Stimulated activated CD4-positive, alpha-beta T cell treated with anti-CD3 and anti-CD28 coated beads, Interleukin-12 subunit alpha, Interleukin-12 subunit beta, amount 100 ng/mL, for 24 hours (primary cell): ENCODE measurements around the gene IL17RD.

Experiments
- DNase-seq, 2 experiments: peaks; one replicate each; pipeline ENCODE4 v3.0.0-alpha.2; 2020; ENCODE audit warnings: low read depth in 2 of 2

The IL17RD gene

GRCh38 chr3:57158813-57159738 is 6.1 kb downstream of the IL17RD start:
- DNase-seq, result no peak

DNA sequence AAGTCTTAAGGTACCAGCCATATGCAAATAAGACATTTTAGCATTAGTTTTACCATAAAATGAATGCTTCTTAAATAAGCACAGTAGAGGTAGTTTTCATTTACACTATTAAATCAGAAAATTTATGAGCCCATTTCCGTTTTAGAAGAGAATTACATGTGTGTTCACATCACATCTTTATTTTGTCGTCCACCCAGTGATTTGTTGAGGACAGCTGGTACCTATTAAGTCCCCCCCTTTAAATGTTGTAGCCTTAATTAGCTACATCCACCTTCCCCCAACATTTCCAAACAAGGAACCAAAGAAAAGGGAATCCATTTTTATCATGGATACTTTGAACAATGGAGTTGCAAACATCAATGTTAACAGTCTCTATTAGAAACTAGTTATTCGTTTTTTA is 6.8 kb downstream of the IL17RD start:
- DNase-seq, result no peak

DNA sequence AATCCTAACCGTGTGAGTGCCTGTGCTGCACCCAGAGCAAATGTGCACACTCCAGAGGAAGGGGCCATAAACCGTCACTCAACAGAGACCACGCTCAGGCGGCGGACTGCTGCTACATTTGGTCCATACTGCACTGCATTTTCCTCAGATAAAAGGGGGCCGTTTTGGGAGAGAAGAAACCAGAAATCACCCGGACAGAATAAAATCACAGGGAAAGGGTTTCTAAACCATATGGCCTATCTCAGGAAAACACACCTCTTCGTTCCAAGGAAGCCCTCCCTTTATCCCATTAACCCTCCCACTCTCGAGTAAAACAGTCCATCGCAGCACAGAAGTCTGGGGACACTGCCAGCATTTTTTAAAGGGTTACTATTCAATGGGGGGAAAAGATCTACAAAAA is 7.6 kb downstream of the IL17RD start:
- no peak for DNase-seq

DNA sequence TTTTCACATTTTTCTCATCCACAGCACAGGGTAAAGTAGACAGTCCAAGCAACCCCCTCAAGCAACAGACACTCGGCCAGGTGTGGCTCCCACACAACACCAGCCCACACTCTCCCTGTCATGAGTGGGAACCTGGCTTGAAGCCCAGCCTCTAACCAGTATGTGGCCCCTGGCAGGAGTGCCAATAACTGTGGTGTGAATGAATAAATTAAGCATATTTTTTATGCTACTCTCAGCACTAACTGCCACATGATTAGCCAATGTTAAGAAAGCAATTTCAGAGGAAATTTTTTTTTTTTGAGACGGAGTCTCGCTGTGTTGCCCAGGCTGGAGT is 9.9 kb downstream of the IL17RD start:
- DNase-seq, result no peak

GRCh38 chr3:57154470-57155309 is 10.5 kb downstream of the IL17RD start:
- no peak for DNase-seq

DNA sequence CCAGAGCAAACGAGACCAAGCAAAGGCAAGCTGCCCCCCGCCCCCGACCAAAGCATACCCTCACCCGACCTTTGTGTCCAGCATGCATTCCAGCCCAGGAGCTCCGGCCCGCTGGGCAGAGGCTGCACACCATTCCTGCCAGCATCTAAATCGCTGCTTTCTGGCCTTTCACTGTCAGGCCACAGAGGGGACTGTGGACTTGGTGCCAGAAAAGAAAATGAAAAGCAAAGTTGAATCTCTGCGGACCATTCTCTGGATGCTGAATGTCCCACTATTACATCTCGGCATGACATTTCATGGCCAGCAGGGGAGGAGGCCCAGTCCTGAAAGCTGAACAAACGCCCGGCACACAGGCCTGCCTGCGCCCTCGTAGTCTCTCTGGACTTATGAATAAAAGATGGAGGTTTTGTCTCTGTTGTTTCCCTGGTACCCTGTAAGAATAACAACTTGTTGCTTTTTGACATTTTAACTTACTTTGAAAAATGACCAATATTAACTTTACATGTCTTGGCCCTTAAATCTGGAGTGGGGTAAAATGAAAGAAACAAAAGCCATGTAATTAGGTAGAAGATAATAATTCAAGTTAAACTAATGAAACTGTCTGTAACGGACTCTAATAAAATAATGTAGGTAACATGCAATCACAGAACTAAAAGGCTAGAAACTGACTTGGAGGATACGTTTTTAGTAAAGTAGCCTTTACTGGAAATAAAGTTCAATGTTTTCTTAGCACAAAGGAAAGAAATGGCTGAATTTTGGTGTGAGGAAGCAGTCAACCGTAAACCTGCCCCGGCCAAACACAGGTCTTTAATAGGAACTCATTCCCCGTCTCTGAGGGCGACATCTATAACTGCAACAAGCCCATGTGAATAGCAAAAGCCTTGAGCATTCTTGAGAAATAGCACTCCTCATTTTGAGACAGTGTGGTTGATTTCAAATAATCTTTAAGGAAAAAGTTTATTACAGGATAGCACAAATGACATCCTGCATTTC is 12.7 kb downstream of the IL17RD start:
- DNase-seq, result no peak

DNA sequence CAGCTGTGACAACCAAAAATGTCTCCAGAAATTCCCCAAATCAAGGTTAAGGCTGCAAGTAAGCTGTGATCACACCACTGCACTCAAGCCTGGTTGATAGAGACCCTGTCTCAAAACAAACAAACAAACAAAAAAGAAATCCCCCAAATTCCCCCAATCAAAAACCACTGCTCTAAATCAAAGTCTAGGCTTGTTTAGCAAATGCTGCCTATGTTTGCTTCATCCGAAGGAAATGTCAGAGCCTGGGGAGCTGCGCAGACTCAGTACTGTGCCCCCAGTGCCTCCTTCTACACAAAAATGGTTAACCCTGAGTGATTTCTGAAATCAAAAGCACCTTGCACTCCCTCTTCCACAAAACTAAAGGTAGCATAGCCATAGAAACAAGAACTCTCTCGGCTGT is 13.4 kb downstream of the IL17RD start:
- DNase-seq, result no peak

GRCh38 chr3:57151021-57151449 is 14.1 kb downstream of the IL17RD start:
- no peak for DNase-seq

DNA sequence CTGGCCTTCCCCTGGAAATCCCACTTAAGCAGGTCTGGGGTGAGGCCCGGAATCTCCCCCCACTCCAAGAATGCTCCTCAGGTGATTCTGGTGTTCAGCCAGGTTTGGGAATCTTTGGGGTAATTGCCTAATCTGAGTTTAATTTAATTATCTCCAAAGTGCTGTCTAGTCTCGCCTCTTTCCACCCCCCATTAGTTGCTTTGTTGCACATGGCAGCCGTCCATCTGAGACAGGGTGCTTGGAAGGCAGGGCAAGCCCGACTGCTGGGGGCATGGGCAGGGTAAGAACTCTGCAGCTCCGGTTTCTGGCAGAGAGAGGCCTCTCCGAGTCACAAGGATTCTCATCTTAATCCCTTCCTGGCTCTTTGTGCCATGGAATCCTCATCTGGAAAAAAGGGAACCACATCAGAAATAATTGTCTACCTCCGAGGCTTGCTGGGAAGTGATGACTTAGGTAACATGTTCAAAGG is 15.0 kb downstream of the IL17RD start:
- DNase-seq, result no peak

DNA sequence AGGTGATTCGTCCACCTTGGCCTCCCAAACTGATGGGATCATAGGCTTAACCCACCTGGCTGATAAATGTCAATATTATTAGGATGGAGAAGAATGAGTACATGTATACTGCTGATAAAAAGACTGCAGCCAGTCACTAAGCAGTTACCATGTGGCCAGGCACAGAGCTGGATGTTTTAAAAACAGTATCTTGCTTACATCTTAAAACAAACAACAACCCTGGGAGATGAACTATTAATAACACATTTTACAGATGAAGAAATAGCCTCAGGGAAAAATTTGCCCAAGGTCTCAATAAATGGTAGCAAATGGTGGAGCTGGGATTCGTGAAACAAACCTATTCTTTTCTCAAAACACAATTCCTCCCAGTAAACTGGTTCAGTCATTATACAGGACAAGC is 18.1 kb downstream of the IL17RD start:
- DNase-seq, result no peak

DNA sequence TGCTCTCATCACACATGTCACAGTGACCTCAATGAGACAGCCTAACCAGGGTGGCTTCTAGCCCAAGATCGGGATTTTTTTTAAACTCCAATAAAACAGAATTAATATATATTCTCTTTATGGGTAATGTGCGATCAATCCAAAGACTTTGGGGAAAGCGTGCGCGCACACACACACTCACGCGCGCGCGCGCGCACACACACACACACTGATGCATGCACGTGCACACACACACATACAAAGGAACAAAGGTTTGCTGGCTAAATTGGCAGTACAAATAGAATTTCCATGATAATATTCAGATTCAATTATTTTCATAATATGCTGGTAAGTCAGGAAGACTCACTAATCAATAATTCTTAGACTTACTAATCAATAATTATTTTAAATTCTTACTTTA is 19.3 kb downstream of the IL17RD start:
- no peak for DNase-seq

DNA sequence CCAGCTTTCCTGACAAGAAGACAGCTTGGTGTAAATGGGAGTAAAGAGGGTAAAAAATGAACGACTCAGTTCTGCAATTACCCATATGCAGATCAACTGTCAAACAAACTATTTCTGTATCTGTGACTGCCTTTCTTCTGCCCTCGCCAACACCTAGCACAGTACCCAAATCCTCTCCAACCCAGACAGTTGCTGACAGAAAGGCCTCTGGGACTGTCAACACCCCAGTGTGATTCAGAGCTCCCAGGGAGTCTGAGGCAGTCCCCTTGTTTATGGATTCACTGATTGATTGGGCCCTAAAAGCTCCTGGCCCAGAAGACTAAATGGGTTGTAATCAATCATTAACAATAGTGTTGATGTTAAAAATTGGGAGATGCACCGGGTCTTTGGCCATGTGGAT is 20.2 kb downstream of the IL17RD start:
- no peak for DNase-seq

DNA sequence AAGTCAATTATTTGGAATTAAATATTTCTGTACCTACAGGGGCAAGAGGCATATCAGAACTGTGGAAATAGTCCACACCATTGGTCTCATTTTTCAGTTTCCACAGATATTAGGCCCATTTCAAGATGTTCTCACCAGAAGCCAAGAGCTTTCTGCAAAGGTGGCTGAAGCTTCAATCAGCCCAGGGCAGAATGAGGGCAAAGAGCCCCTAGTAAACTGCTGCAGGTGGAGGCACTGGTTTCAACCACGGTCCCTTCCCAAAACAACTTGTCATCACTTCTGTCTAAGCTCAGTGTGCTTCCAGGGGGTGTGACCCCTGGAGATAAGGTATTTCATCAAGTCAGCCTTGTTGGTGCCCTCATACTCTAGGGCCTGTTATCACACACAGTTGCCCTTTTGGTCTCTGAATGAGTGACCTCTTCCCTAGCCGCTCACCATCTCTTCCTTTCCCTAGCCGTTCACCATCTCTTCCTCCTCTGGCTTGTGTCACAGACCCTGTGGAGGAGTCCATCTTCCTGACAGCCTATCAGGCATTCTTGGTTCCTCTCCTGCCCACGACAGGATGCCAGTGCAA is 21.2 kb downstream of the IL17RD start:
- DNase-seq, result no peak

DNA sequence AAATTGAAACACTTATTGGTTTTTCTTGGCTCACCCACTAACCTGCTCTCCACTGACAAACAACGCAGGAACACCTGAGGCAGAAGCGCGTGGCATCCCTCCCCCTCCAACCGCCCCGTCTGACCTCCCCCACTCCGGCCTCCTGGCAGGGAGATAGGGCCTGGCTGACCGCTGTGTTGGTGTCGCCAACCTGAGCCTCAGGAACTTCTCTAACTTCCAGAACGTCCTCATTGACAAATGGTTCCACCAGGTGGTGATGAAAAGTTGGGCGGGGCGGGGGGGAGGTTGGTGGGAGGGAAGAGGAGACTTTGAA is 22.8 kb downstream of the IL17RD start:
- DNase-seq, result no peak

DNA sequence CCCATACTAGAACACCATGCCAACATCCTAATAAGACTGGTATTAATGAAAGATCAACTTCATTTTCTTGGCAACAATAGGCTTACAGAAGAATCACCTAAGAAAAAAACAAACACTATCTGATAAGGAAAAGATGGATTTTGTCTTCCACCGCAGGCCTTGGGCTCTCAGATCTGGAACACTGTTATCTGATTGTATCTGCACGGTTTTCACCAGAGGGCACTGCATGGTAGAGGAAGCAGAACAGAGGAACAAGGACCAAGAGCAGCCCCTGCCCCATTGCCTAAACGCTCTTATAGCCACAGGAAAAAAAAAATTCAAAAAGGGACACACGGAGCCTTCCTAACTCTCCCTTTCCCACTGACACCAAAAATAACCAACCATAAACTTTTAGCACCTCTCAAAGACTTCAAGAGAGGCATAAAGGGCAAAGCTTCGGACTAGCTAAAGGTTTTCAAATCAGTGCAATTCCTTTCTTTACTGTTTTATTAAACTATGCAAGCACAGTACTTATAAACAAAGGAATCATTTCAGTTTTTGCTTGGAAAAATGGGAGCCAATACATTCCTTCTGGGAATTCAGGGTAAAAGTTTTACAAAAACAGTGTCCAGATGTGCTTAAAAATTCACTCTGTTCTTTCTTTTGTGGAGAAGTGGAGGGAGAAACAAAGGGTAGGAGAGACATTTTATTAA is 23.3 kb downstream of the IL17RD start:
- DNase-seq, result no peak

DNA sequence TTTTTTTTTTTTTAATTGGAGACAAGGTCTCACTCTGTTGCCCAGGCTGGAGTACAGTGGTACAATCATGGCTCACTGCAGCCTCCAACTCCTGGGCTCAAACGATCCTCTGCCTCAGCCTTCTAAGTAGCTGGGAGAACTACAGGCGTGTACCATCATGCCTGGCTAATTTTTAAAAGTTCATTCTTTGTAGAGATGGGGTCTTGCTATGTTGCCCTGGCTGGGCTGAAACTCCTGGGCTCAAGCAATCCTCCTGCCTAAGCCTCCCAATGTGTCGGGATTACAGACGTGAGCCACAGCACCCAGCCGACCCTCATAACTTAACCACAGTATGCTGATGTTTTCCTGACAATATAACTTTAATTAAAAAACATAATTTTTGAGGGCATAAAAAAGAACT is 24.3 kb downstream of the IL17RD start:
- DNase-seq, result no peak

DNA sequence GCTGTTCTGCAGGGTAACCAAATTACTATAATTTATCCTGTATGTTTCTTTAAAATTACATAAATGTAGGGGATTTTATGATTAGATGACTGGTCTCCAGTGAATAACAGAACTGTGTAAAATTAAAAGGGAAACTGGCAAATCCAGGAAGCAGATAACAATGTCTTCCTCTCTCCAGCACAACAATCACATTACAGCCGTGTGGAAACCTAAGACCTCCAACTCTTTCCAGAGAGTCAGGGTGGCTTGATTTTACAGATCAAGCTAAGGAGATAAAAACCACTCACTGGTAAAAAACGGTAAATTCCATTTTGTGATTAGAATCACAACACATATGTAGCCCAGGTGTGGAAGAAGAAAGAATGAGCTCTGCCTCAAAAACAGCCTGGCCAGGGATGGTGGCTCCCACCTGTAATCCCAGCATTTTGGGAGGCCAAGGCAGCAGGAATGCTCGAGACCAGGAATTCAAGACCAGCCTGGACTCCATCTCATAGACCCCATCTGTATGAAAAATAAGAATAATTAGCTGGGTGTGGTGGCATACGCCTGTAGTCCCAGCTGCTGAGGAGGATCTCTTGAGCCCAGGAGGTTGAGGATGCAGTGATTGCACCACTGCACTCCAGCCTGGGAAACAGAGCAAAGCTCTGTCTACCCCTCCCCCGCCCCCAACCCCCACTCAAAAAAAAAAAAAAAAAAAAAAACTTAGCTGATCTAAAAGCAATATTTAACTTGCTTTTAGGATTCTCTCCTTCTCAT is 29.0 kb downstream of the IL17RD start:
- DNase-seq, result no peak

- DNase-seq, result no peak
These were observed 32.0 kb downstream of the IL17RD start for GRCh38 chr3:57133157-57133556.

GRCh38 chr3:57132674-57133073 is 32.5 kb downstream of the IL17RD start:
- no peak for DNase-seq

- DNase-seq, result no peak
These were observed 34.0 kb downstream of the IL17RD start for GRCh38 chr3:57131210-57131588.
